Measurements from ENCODE around the gene KNSTRN.

The KNSTRN gene

DNA sequence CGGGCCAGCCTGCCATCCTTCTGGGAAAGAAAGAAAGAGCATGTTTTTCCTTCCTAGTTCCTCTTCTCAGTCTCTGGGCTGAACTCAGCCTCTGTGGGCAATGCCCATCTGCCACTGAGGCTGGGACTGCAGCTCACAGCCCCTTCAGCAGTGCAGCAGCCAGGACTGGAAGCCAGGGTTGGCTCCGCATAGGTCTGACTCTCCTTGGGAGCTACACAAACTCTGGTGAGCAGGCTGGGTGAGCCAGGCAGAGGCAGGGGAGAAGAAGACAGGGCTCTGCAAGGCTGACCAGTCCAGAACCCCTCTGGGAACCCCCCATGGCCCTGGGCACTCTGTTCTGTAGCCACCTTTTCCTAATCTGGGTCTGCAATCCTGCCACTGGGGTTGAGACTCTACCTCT is 20.9 kb upstream of the KNSTRN start:
- H3K4me3 ChIP-seq (replicated peaks; ENCODE audit: low read depth, low read length) = no peak overlapping the region
- no peak for DNase-seq (ENCODE audit: low read depth)
- TF ChIP-seq, protein P1, sequence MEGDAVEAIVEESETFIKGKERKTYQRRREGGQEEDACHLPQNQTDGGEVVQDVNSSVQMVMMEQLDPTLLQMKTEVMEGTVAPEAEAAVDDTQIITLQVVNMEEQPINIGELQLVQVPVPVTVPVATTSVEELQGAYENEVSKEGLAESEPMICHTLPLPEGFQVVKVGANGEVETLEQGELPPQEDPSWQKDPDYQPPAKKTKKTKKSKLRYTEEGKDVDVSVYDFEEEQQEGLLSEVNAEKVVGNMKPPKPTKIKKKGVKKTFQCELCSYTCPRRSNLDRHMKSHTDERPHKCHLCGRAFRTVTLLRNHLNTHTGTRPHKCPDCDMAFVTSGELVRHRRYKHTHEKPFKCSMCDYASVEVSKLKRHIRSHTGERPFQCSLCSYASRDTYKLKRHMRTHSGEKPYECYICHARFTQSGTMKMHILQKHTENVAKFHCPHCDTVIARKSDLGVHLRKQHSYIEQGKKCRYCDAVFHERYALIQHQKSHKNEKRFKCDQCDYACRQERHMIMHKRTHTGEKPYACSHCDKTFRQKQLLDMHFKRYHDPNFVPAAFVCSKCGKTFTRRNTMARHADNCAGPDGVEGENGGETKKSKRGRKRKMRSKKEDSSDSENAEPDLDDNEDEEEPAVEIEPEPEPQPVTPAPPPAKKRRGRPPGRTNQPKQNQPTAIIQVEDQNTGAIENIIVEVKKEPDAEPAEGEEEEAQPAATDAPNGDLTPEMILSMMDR (IDR thresholded peaks at IDR 0.05; ENCODE audit: low read length, missing control alignments) = no peak

DNA sequence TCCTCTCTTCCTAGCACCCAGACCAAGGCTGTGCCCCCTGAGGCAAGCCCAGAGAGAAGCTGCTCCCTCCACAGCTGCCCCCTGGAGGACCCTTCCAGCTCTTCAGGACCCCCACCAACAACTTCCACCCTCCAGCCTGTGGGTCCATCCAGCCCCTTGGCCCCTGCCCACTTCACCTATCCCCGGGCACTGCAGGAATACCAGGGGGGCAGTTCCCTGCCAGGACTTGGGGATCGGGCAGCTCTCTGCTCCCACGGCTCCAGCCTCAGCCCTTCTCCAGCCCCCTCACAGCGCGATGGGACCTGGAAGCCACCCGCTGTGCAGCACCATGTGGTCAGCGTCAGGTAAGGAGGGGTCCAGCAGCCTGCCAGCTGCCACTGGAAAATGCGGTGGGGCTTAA is 18.9 kb upstream of the KNSTRN start:
- TF ChIP-seq, protein P1 (IDR thresholded peaks at IDR 0.05; ENCODE audit: low read length, missing control alignments) = no peak

DNA sequence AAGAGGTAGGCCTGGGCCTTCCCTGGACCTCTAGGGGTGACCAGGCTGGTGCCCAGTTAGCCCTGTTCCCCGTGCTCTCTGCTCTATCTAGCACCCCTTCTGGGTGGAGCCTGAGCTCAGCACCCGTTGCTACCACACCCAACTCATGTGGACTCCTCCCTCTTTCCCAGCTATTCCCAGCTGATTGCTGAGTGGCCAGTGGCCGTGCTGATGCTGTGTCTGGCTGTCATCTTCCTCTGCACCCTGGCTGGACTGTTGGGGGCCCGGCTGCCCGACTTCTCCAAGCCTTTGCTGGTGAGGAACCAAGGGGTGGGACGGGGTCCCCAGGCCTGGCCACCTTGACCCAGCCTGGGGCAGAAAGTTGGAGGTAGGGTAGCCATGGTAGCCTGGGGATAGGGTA is 18.3 kb upstream of the KNSTRN start:
- TF ChIP-seq, protein P1 (IDR thresholded peaks at IDR 0.05; ENCODE audit: low read length, missing control alignments) = no peak
- DNase-seq (ENCODE audit: low read depth) = no peak
- no peak overlapping the region for H3K4me3 ChIP-seq (replicated peaks; ENCODE audit: low read depth, low read length)

More for the DNA sequence above, 18.9 kb upstream of the KNSTRN start:
- no peak overlapping the region for H3K4me3 ChIP-seq (replicated peaks; ENCODE audit: low read depth, low read length)
- DNase-seq (ENCODE audit: low read depth) = no peak

DNA sequence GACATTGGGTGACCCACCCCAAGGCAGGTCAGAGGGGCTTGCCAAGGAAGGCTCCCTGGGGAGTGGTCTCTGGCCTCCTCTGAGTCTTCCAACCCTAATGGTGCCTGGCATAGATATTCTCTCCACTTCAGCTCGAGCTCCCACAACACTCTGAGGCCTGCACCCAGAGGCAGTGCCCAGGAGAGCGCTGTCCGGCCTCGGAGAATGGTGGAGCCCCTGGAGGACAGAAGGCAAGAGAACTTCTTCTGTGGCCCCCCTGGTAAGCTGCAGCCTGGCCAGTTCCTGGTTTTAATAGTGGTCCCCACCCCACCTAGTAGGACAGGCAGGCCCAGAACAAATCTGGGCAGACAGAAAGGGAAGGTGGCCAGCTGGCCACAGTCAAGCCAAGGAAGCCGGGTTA is 17.5 kb upstream of the KNSTRN start:
- no peak overlapping the region for H3K4me3 ChIP-seq (replicated peaks; ENCODE audit: low read depth, low read length)
- TF ChIP-seq, protein P1 (IDR thresholded peaks at IDR 0.05; ENCODE audit: low read length, missing control alignments) = no peak
- no peak for DNase-seq (ENCODE audit: low read depth)

DNA sequence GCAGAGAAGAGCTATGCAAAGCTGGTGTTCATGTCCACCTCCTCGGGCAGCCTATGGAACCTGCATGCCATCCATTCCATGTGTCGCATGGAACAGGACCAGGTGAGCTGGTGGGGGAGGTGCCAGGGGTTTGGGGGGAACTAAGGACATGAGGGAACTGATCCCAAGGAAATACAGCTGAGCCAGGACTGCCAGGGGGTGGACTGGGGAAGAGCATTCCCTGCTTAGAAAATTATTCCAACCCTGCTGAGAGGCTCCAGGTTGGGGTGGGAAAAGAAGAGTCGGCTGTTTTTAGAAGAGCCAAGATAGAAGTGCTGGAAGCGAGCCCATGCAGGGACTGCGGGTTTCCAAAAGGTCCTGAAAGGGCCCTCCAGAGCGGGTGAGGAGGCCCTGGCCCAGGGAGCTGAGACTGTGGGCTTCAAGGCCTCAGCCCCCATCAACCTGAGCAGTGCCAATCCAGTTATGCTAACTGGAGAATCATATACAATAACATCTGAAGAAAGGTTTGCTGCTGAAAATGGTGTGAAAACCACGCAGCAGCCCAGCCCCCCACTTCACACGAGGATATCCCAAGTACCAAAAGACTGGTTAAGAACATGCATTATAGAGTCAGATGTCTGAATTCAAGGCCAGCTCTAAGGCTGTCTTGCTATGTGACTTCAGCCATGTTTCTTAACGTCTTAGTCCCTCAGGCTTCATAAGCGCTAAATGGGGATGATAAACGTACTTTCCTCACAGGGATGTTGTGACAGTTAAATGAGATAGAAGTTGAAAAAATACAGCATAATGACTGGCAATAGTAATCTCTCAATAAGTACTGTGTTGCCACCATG is 16.7 kb upstream of the KNSTRN start:
- no peak for DNase-seq (ENCODE audit: low read depth)
- H3K4me3 ChIP-seq (replicated peaks; ENCODE audit: low read depth, low read length) = no peak overlapping the region
- TF ChIP-seq, protein P1 (IDR thresholded peaks at IDR 0.05; ENCODE audit: low read length, missing control alignments) = no peak

DNA sequence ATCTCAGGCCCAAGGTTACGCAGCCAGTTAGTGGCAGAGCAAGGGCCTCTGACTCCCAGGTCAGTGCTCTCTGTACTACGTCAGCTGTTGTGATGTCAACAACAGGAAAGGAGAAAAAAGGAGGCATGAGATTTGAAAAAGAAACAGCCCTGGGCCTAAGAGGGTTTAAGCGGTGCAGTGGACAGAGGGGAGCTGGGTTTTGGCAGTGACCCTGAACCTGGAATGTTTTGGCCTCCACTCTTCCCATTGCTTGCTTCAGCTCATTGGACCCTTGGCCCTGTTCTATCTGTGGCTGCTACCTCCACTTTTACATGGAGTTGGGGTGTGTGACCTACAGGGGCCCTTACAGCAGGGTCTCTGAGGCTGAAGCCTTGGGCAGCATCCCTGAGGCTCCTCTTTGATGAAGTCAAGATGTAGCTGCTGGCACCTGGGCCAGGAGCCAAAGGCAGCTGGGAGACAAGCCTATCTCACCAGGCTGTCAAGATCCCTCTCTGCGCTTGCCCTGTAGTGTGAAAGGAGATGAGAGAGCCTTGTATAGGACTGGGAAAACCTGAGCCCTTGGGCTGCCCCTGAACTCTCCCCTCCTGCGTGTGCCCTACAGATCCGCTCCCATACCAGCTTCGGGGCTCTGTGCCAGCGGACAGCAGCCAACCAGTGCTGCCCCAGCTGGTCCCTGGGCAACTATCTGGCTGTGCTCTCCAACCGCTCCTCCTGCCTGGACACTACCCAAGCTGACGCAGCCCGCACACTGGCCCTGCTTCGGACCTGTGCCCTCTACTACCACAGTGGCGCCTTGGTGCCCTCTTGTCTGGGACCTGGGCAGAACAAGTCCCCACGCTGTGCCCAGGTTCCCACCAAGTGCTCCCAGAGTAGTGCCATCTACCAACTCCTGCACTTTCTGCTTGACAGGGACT is 15.8 kb upstream of the KNSTRN start:
- TF ChIP-seq, protein P1 (IDR thresholded peaks at IDR 0.05; ENCODE audit: low read length, missing control alignments) = no peak
- DNase-seq (ENCODE audit: low read depth) = no peak
- no peak overlapping the region for H3K4me3 ChIP-seq (replicated peaks; ENCODE audit: low read depth, low read length)
